ENCODE measurements around the gene RNF223.

The RNF223 gene

DNA sequence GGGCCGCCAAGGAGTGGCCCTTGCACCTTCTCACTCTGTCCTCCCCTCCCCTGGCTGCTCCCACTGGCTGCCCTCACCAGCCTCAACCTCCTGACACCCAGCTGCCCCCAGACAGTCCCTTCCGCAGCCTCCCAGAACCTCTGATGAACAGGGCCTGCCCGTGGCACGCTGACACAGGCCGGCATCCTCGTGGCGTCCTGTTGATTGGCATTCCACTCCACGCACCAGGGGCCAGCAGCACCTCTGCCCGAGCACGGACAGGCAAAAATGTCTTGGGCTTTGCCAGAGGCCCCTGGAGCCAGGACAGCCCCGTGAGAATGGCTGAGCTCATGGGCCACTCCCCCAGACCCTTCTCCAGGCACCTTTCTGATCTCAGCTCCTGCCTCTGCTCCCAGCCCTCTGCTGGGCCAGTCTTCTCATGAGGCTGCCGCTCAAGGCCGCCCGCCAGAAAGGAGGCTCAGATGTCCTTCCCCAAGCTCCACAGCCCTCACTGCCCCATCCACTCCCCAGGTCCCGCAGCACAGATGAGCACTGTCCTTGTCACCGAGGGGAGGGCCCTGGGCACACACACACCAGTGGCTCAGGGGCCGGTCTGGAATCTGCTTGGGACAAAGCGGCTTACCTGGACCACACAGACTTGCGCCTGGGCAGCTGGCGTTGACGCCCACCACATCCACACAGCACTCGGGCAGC, 15.8 kb upstream of the RNF223 start:
- TF ChIP-seq, protein P1, sequence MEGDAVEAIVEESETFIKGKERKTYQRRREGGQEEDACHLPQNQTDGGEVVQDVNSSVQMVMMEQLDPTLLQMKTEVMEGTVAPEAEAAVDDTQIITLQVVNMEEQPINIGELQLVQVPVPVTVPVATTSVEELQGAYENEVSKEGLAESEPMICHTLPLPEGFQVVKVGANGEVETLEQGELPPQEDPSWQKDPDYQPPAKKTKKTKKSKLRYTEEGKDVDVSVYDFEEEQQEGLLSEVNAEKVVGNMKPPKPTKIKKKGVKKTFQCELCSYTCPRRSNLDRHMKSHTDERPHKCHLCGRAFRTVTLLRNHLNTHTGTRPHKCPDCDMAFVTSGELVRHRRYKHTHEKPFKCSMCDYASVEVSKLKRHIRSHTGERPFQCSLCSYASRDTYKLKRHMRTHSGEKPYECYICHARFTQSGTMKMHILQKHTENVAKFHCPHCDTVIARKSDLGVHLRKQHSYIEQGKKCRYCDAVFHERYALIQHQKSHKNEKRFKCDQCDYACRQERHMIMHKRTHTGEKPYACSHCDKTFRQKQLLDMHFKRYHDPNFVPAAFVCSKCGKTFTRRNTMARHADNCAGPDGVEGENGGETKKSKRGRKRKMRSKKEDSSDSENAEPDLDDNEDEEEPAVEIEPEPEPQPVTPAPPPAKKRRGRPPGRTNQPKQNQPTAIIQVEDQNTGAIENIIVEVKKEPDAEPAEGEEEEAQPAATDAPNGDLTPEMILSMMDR (conservative IDR thresholded peaks at IDR 0.05; ENCODE audit: control insufficient read depth, insufficient read depth, low read depth, low read length), result no peak
- H3K4me3 ChIP-seq (ENCODE audit: control insufficient read depth, low read depth, low read length), result no peak overlapping the region
- DNase-seq (ENCODE audit: low read depth), result no peak

DNA sequence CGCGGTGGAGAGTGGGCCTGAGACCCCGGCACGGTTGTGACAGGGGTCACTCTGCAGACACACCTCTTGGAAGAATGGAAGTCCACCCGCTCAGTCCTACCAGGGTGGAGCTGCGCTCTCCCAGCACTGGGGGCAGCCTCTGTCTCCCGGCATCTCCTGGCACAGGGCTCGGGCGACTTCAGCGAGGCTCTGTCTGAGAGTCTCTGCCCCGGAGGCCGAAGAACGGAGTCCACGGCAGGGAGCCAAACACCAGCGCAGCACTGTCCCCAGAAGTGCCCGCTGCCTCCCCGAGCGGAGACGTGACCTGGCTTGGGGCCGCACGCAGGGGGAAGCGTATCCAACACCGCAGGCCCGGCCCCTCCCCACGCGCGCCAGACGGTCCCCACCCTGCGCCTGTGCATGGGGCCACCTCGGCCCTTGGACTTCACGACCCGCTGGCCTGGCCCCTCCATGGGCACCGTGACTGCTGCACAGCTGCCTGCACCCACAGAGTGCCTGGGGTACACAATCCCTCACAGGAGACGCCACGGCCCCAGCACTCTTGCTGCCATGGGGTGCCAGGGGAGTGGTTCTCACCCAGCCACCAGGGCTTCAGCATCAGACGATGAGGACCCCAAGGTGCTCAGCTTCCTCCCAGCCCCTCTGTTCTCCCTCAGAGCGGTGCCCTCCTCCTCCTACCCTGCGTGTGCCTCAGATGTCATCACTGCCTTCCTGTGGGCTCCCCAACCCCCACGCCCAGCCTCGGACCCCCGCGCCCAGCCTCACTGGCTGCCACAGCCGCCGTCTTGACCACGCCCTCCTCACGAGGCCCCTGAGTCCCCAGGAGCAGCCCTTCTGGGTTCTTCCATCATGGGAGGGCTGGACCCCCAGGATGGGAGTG, 14.9 kb upstream of the RNF223 start:
- no peak overlapping the region for H3K4me3 ChIP-seq (ENCODE audit: control insufficient read depth, low read depth, low read length)
- no peak for DNase-seq (ENCODE audit: low read depth)

DNA sequence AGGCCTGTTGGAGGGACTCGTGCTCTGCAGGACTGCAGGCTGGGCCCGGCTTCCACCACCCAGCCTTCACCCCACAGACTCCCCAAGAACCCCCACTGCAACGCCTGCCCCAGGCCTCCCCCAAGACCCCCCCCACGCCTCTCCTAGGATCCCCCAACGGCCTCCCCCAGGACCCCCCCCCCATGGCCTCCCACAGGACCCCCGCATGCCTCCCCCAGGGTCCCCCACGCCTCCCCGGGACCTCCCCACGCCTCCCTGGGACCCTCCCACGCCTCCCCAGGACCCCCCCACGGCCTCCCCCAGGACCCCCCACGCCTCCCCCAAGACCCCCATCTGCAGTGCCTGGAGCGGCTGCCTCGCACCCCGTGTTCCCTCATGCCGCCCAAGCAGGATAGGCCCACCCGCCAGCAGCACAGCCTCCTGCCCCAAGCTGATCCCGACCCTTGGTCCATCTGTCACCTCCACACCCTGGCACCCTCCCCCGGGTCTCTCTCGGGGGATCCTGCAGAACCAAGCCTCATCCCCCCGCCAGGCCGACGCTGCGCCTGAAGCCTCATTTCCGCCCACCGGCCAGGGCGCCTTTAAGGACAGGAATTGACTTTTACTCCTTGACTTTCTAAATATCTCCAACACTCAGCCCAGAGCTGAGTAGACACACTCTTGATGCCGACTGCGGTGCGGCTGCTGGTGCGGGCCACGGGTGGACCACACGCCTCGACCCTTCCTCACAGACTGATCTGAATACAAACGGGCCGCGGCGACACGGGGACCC, 14.1 kb upstream of the RNF223 start:
- no peak overlapping the region for H3K4me3 ChIP-seq (ENCODE audit: control insufficient read depth, low read depth, low read length)
- DNase-seq (ENCODE audit: low read depth), result no peak
- TF ChIP-seq, protein P1 (conservative IDR thresholded peaks at IDR 0.05; ENCODE audit: control insufficient read depth, insufficient read depth, low read depth, low read length), result no peak

More for the DNA sequence above, 14.9 kb upstream of the RNF223 start:
- TF ChIP-seq, protein P1 (conservative IDR thresholded peaks at IDR 0.05; ENCODE audit: control insufficient read depth, insufficient read depth, low read depth, low read length), result no peak

DNA sequence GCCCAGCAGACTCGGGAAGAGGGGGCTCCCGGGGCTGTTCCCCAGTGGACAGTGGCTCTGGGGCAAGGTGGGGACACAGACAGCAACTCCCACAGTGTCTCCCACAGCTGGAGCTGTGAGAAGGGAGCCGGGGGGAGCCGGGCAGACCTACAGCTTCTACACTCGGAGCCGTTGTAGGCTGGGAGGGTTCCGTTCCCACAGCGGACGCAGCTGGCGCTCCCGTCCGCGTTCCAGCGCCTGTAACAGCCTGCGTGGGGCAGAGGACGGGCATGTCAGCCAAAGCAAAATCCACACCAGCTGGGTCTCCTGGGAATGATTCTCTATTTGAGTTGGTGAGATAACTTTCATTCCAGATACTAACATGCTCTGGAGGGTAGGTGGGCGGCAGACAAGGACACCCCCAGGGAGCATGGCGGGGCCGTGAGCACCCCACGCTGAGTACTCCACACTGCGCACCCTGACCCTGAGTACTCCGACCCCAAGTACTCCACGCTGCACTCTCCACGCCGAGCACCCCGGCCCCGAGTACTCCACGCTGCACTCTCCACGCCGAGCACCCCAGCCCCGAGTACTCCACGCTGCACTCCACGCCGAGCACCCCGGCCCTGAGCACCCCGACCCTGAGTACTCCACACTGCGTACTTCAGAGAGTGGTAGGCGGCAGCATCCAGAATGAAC, 13.4 kb upstream of the RNF223 start:
- no peak overlapping the region for H3K4me3 ChIP-seq (ENCODE audit: control insufficient read depth, low read depth, low read length)
- no peak for DNase-seq (ENCODE audit: low read depth)
- TF ChIP-seq, protein P1 (conservative IDR thresholded peaks at IDR 0.05; ENCODE audit: control insufficient read depth, insufficient read depth, low read depth, low read length), result no peak

DNA sequence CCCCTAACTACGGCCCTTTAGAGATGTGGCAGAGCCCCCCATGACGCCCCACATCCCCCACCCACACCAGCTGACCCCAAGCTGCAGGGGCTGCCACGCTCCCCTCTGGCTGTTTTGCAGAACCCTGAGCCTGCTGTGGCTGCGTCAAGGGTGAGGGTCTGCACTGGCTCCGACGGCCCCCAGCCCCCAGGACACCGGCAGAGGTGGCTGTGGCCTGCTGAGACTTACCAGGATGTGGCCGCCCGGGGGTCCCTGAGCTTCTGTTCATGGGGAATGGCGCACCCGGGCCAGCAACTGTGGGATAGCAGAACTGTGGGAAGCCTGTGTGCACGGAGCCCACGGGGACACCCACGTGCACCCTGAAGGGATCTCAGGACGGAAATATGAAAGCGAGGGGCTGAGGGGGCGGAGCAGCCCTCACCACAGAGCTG, 12.8 kb upstream of the RNF223 start:
- DNase-seq (ENCODE audit: low read depth), result no peak
- no peak overlapping the region for H3K4me3 ChIP-seq (ENCODE audit: control insufficient read depth, low read depth, low read length)
- TF ChIP-seq, protein P1 (conservative IDR thresholded peaks at IDR 0.05; ENCODE audit: control insufficient read depth, insufficient read depth, low read depth, low read length), result no peak
